KMS-11 (cell line): ENCODE data around the gene C22orf15.

Experiments
- H2AFZ ChIP-seq: fragments of 200-600 bp; sonication (generic); 2 replicates; pipeline ENCODE4 v1.6.1; 2016; ENCODE audit warnings: antibody characterized with exemption, mixed run types, low read depth
- H3K27ac ChIP-seq: fragments of 200-600 bp; sonication (generic); 2 replicates; pipeline ENCODE4 v1.6.1; 2016; ENCODE audit warnings: mild to moderate bottlenecking, mixed run types
- H3K27me3 ChIP-seq: fragments of 200-600 bp; sonication (generic); 2 replicates; pipeline ENCODE4 v1.6.1; 2017; ENCODE audit warnings: mild to moderate bottlenecking, low read depth, mixed run types, moderate library complexity; ENCODE audit not compliant: insufficient read depth
- H3K36me3 ChIP-seq: fragments of 200-600 bp; sonication (generic); 2 replicates; pipeline ENCODE4 v1.6.1; 2017; ENCODE audit warnings: mild to moderate bottlenecking, mixed run types; ENCODE audit not compliant: insufficient read depth
- H3K4me1 ChIP-seq: fragments of 200-600 bp; sonication (generic); 2 replicates; pipeline ENCODE4 v1.6.1; 2016; ENCODE audit warnings: mild to moderate bottlenecking, low read depth, mixed run types; ENCODE audit not compliant: poor library complexity, severe bottlenecking
- H3K4me2 ChIP-seq: fragments of 200-600 bp; sonication (generic); 2 replicates; pipeline ENCODE4 v1.7.0; 2016; ENCODE audit warnings: mild to moderate bottlenecking, mixed run types
- H3K4me3 ChIP-seq: fragments of 200-600 bp; sonication (generic); IDR thresholded peaks from 2 replicates; pipeline ENCODE4 v1.6.1; 2017; ENCODE audit warnings: low read depth, low read length, mixed read lengths; ENCODE audit not compliant: insufficient read depth
- H3K79me2 ChIP-seq: fragments of 200-600 bp; sonication (generic); 2 replicates; pipeline ENCODE4 v1.6.1; 2016; ENCODE audit warnings: low read depth, mixed run types; ENCODE audit not compliant: insufficient read depth
- H3K9ac ChIP-seq: fragments of 200-600 bp; sonication (generic); 2 replicates; pipeline ENCODE4 v1.6.1; 2016; ENCODE audit warnings: mild to moderate bottlenecking, mixed run types
- H4K20me1 ChIP-seq: fragments of 200-600 bp; sonication (generic); 2 replicates; pipeline ENCODE4 v1.6.1; 2016; ENCODE audit warnings: mild to moderate bottlenecking, mixed run types; ENCODE audit not compliant: insufficient read depth
- CTCF ChIP-seq: fragments of 200-600 bp; sonication (generic); conservative IDR thresholded peaks from 2 replicates; pipeline ENCODE4 v1.6.1; 2017; ENCODE audit warnings: low read depth, mild to moderate bottlenecking, antibody characterized with exemption, low read length, moderate library complexity, mixed read lengths

C22orf15 gene

GRCh38 chr22:23801886-23802377 lies 39.1 kb downstream of the C22orf15 start:
- no peak overlapping the region for H3K4me2 ChIP-seq
- H3K27me3 ChIP-seq, result no peaks in the 10 kb centered on the region
- H4K20me1 ChIP-seq, result no peaks in the 10 kb centered on the region
- TF ChIP-seq CTCF, result no peak
- H3K9ac ChIP-seq, result no peak overlapping the region
- no peaks in the 10 kb centered on the region for H3K36me3 ChIP-seq
- no peak overlapping the region for H3K4me3 ChIP-seq
- H3K27ac ChIP-seq, result no peak overlapping the region
- H2AFZ ChIP-seq, result no peak overlapping the region
- H3K79me2 ChIP-seq, result no peaks in the 10 kb centered on the region
- H3K4me1 ChIP-seq, result peaks cover 11% of the 10 kb centered on the region

- H2AFZ ChIP-seq, result no peak overlapping the region
- H3K27ac ChIP-seq, result no peak overlapping the region
- no peak overlapping the region for H3K9ac ChIP-seq
- no peak overlapping the region for H3K4me3 ChIP-seq
- H3K4me2 ChIP-seq, result no peak overlapping the region
- H4K20me1 ChIP-seq, result no peaks in the 10 kb centered on the region
- peaks cover 11% of the 10 kb centered on the region for H3K4me1 ChIP-seq
- no peaks in the 10 kb centered on the region for H3K36me3 ChIP-seq
- no peaks in the 10 kb centered on the region for H3K27me3 ChIP-seq
- H3K79me2 ChIP-seq, result no peaks in the 10 kb centered on the region
- TF ChIP-seq CTCF, result no peak
Observed at GRCh38 chr22:23803001-23803819, 40.4 kb downstream of the C22orf15 start.

GRCh38 chr22:23804781-23805291 lies 42.0 kb downstream of the C22orf15 start:
- Histone ChIP-seq H3K4me3 (no peak overlapping the region), H3K4me2 (no peak overlapping the region), H3K9ac (no peak overlapping the region), H3K27me3 (no peaks in the 10 kb centered on the region), H3K79me2 (no peaks in the 10 kb centered on the region), H4K20me1 (no peaks in the 10 kb centered on the region), H3K27ac (no peak overlapping the region), H2AFZ (no peak overlapping the region), H3K4me1 (peaks cover 11% of the 10 kb centered on the region), H3K36me3 (no peaks in the 10 kb centered on the region)
- TF ChIP-seq CTCF, result no peak

- Histone ChIP-seq H3K27ac (no peak overlapping the region), H2AFZ (no peak overlapping the region), H4K20me1 (no peaks in the 10 kb centered on the region), H3K27me3 (no peaks in the 10 kb centered on the region), H3K4me1 (peaks cover 11% of the 10 kb centered on the region), H3K4me2 (no peak overlapping the region), H3K4me3 (no peak overlapping the region), H3K9ac (no peak overlapping the region), H3K36me3 (no peaks in the 10 kb centered on the region), H3K79me2 (no peaks in the 10 kb centered on the region)
- no peak for TF ChIP-seq CTCF
Observed at GRCh38 chr22:23806837-23807236, 44.0 kb downstream of the C22orf15 start.
